GM19438 (cell line): ENCODE results near the gene GAD1.

Experiments used
- ATAC-seq: cut with Tn5 transposase; IDR thresholded peaks from one replicate; pipeline ENCODE4 v1.9.1; 2021; ENCODE audit warnings: low read depth; ENCODE audit not compliant: unreplicated experiment

Gene GAD1

DNA sequence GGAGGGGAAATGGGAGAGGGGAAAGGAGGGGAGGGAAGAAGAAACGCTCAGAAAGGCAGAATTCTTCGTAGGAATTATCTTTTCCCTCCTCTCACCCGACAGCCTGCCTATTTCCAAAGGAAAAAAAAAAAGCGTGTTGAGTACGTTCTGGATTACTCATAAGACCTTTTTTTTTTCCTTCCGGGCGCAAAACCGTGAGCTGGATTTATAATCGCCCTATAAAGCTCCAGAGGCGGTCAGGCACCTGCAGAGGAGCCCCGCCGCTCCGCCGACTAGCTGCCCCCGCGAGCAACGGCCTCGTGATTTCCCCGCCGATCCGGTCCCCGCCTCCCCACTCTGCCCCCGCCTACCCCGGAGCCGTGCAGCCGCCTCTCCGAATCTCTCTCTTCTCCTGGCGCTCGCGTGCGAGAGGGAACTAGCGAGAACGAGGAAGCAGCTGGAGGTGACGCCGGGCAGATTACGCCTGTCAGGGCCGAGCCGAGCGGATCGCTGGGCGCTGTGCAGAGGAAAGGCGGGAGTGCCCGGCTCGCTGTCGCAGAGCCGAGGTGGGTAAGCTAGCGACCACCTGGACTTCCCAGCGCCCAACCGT, at the start of gene GAD1:
Gene GAD1 (plus strand): TSS at position 384 of the 589 bp plus-strand sequence. CDS start 1,705 bp downstream, outside the sequence.
- ATAC-seq = peak; percentile 40

GRCh38 chr2:170770008-170770605, 46.6 kb upstream of the GAD1 start, which contains the start of gene ERICH2:
ERICH2 (plus strand) TSS chr2:170770378; CDS start chr2:170770682, 304 bp downstream.
- ATAC-seq = peak; percentile 46

DNA sequence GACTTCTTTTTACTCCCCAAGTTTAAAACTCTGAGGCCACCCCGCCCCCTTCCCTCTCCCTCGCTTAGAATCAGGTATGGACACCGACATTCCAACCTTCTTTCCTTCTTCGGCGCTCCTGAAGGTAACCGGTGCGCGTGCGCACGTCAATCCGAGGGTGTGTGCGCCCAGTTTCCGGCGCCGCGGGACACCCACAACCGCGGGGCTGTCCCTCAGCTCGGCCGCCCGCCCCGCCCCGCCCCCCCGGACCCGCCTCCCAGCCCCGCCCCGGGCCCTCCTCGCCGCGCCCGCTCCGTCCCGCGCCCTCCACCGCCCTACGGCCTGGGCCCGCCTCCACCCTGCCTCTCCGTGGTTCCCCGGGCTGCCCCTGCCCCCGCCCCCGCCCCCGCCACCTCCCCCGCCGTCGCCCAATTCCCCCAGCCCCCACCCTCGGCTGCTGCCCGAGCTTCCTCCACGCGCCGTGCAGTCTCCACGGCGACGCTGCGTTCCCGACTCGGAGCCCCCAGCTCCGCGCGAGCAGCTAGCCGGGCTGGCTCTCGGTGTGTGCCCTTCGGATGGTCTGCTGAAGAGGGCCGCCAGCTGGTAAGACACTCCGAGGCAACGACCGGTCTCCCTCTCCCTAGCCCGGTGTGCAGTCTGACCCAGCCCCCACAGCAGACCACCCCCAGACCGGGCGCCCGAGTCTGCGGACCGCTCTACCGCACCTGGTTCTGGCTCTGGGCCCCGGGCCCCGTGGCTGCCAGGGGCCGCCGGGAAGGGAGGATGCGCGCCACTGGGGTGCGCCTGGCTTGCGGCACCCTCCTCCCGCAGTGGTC, 45.9 kb upstream of the GAD1 start:
- peak; percentile 88 for ATAC-seq

DNA sequence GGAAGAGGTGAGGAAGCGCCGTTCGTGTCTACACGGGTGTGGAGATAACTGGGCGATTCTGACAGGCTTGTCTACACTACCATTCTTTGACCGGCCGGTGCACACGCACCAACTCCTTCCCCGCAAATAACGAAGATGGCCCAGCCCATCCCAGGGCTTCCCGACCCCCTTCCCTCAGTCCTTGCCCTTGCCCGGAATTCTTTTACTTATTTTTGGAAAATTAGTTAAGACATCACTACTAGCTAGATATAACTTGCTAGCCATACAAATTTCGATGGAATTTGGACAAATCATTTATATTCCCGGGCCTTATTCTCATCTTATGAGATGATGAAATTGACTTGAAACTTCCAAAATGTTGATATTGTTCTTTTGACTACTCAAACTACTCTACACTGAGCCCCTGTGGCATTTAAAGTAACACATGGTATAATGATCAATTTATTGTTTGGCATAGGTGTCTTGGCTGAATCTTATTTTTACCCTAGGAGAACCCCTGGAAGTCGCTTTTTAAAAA, 45.2 kb upstream of the GAD1 start:
- no peak for ATAC-seq

GRCh38 chr2:170772295-170772694, 44.4 kb upstream of the GAD1 start:
- ATAC-seq = no peak

GRCh38 chr2:170774074-170774473, 42.6 kb upstream of the GAD1 start:
- no peak for ATAC-seq

DNA sequence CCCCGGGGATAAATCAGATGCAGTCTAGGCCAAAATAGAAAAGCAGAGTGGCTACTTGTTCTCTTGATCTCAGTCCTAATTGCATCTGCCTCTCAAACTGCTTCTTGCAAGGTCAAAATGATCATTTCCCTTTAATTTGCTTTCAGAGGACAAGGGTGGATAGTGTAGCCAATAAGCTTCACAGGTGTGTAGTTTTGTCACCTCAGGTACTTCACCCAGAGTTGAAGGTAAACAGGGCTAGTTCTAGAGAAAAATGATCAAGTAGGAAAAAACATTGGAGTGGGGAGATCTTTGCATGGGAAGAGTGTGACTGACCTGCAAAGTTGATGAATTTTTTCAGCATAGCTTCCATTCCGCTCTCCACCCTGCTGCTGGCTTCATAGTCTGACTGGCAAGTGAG, 37.8 kb upstream of the GAD1 start:
- no peak for ATAC-seq

- ATAC-seq = no peak
Observed at GRCh38 chr2:170779304-170779703, 37.4 kb upstream of the GAD1 start.

DNA sequence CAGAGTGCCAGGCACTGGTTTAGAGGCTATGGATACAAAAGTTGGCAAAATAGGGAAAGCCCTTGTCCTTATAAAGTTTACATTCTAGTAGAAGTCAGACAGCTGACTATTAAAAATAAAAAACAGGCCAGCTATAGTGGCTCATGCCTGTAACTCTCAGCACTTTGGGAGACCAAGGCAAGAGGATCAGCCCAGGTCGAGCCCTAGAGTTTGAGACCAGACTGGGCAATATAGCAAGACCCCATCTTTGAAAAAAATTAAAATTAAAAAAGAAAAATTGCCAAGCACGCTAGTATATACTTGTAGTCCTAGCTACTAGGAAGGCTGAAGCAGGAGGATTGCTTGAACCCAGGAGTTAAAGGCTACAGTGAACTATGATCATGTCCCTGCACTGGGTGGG, 34.0 kb upstream of the GAD1 start:
- ATAC-seq = no peak

DNA sequence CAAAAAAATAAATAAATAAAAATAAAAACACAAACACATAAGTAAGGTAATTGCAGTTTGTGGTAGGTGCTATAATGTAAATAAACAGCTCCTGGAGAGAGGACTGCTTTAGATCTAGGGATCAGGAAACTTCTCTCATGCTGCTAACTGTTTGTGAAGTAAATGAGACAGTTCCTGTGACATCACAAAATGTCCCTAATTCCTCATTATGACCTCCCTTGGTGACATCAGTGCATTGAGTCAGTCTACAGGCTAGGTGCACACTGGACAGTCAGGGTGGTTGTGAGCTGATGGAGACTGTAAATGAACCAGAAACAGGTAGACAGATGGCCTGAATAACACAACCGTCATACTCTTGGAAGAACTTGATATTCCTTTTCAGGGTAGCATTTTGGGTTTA, 33.1 kb upstream of the GAD1 start:
- no peak for ATAC-seq

GRCh38 chr2:170798996-170799395, 17.7 kb upstream of the GAD1 start:
- ATAC-seq = no peak

GRCh38 chr2:170806548-170806947, 10.1 kb upstream of the GAD1 start:
- ATAC-seq = no peak

- ATAC-seq = no peak
Observed at GRCh38 chr2:170812710-170813600, 3.7 kb upstream of the GAD1 start.

DNA sequence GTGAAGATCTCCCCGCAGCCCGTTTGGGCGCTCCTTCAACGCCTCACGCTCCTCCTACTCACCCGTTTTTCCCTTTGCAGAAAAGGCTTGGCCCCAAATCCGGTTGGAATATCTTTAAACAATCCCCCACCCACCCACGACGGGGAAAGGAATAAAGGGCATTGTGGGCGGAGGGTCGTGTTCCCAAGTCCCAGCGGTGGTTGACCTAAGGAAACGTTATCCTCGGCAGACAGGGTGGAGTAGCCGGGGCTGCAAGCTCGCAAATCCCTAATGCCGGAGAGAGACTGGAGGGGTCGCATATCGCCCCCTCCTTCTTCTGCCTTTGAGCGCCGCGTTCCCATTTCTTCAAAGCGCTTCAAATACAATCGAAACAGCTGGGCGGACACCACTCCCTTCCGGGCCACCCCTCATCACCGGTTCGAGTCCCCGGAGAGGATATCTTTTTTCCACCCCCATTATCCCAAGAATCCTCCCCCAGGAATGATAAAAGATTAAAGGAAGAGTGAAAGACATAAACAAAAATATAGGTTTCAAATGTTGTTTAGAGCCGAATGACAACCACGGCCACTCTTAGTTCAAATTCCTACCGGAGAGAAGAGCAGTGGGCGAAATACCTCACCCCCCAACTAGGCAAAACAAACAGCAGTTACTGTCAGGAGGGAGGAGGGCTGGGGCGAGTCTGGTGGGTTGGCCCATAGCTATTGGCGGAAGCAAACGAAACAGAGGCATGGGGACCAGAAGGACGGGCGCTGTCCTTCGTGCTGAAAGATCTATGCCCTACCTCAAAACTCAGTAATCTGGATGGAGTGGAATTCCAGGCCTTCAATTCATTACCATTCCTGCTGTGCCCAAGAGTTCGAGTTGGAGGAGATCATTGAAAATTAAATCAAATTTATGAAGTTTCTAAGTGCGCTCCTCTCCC, 2.8 kb upstream of the GAD1 start:
- ATAC-seq = no peak

- ATAC-seq = no peak
Observed at GRCh38 chr2:170814533-170815230, 2.0 kb upstream of the GAD1 start.

DNA sequence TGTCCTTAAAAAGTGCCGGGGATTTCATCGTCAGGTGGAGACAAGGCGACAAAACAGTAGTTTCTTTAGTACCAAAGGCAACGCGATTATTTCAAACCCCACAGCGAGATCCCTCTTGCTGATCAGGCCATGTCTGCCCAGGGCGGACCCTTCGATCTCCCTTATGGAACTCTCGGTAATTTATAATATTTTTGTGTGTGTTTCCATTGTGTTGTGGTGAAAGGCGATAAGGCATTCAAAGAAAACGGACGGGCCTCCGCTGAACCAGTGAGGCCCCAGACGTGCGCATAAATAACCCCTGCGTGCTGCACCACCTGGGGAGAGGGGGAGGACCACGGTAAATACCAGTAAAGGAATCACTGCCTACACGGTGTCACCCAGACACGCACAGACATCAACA, 1.4 kb upstream of the GAD1 start:
- no peak for ATAC-seq

GRCh38 chr2:170815746-170816503, 762 bp upstream of the GAD1 start:
- ATAC-seq = no peak
